AML-193 (cell line): ENCODE data around the gene WDR70.
"Not testable (repeated sequence)": the region's sequence is repeated elsewhere in the genome, so short reads cannot be mapped to it uniquely, and the experiment has no call there.

ENCODE experiments used
- DNase-seq, 2 experiments: peaks; one replicate each; lab custom pipeline; 2025; lab: John Stamatoyannopoulos, UW

The WDR70 gene

DNA sequence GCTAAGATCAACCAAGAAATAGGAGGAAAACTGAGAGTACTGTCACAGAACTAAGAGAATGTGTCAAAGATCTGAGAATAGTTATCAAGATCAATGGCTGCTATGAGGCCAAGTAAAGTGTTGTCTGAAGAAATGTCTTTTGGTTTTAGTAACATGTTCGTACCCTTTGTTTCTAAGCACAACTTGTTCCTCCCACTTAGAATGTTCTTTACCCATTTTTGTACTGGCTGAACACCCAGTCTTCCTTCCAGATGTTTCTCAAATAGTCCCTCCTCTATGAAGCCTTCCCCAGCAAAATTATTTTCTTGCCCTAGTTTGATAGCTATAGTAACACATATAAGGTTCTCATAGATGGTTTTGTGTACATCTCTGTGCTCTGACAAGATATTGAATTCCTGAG is 191.5 kb downstream of the WDR70 start:
- DNase-seq = no peak

DNA sequence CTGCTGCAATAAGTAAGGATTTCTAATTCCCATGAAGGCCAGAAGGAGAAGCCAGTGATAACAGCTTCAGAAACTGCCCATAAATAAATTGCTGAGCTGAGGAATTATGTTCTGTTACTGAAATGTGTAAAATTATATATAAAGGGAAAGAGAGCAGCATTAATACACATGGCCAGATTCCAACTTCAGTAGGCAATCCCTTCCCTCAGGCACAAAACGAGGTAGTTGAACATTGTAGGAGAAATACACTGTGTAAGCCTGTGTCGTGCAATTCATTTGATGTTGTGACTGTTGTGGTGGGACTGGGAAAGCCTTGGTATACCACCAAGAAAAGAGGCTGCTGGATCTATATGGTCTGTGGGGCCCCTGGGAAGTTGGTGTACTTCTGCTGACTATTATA is 192.9 kb downstream of the WDR70 start:
- DNase-seq = no peak

DNA sequence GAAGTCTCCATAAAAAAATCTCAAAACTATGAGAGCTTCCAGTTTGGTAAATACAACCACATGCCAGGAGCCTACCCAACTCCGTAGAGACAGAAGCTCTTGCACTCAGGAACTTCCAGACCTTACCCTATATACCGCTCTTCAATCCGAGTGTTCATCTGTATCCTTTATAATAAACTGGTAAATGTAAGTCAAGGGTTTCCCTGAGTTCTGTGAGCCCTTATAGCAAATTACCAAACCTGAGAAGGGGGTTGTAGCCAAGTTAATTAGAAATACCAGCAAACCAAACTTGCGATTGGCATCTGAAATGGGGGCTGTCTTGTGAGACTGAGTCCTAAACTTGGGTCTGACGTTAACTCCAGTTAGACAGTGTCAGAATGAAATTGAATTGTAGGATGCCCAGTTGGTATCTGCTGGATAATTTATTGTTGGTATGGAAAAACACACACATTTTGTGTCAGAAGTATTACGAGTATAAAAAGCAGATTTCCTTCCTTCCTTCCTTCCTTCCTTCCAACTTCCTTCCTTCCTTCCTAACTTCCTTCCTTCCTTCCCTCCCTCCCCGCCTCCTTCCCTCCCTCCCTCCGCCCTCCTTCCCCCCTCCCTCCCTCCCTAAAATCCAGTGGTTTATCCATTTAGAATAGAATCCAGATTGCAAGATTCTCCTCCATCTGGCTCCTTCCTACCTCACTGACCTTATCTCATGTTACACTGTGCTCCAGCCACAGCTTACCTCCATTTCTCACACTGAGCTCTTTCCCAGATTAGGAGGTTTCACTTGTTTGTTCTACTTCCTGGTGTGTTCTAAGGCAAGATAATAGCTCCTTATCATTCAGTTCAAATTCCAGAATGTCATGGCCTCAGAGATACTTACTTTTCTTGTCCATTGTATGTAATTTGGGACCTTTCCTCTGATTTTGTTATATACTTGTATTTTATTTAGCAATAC is 196.7 kb downstream of the WDR70 start:
- DNase-seq = no peak

DNA sequence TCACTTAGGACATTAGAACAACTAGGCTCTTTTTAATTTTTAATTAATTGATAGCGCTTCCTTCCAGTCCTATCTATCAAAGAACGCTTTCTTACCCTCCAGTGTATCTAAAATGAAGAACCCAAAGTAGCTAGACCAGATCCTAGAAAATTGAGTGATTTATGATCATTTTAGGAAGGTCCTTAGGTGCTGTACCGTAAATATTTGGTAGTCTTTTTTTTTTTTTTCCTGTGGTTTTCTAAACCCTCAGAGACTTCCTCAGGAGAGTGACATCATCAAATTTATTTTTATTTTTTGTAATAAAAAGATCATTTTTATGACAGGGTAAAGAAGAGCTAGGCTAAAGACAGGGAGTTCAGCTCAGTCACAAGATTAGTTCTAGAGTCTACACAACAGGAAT is 197.4 kb downstream of the WDR70 start:
- no peak for DNase-seq

DNA sequence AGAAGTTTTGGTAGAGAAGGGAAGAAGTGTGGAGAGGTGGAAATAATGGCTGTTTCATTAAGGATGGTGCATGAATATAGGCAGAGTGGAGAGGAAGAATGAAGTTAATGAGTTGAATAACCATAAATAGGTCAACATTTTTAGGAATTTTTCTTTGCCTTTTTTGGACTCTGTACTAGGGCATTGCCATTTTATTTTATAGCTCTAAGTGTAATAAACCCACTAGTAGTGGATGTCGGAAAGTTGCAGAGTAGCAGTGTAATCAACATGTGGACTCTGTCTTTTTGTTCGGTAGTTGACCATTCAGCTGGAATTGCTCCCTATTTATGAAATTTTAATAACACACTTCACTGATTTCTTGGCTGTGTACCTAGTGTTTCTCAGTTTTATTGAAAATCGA is 199.1 kb downstream of the WDR70 start:
- no peak for DNase-seq

DNA sequence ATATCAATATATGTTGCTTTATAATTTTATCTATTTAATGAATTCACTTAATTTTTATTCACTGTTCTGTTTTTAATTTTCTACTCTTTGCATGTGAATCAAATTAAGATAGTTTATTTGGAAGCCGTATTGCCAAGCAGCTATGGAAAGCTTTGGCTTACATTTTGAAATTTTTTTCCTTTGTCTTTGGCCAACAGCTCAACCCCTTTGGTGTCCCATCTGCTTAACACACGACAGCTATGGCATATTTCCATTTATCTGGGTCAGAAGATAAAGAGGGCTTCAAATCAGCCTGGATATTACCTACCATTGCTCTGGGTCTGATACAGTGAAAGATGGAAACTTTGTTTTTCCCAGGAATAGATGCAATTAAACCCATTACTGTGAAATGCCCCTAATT is 201.0 kb downstream of the WDR70 start:
- DNase-seq = no peak

DNA sequence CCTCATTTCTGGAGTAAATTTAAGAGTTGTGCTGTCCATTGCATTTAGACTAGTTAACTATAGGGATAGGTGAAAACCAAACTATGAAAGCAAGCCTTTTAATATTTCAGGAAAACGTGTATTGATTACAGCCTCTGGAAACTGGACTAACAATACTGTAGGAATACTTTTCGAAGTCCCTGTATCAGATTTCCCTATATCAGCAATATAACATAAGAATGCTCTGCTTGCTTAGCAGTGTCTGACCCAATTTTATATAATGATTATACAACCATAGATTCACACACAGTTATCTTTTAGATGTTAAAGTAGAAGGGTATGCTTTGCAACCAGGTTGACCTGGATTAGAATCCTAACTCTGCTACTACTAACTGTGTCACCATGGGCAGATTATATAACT is 203.1 kb downstream of the WDR70 start:
- no peak for DNase-seq

DNA sequence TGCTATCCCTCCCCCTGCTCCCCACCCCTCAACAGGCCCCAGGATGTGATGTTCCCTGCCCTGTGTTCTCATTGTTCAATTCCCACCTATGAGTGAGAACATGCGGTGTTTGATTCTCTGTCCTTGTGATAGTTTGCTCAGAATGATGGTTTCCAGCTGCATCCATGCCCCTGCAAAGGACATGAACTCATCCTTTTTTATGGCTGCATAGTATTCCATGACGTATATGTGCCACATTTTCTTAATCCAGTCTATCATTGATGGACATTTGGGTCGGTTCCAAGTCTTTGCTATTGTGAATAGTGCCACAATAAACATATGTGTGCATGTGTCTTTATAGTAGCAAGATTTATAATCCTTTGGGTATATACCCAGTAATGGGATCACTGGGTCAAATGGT is 214.2 kb downstream of the WDR70 start:
- not testable (repeated sequence) for DNase-seq

DNA sequence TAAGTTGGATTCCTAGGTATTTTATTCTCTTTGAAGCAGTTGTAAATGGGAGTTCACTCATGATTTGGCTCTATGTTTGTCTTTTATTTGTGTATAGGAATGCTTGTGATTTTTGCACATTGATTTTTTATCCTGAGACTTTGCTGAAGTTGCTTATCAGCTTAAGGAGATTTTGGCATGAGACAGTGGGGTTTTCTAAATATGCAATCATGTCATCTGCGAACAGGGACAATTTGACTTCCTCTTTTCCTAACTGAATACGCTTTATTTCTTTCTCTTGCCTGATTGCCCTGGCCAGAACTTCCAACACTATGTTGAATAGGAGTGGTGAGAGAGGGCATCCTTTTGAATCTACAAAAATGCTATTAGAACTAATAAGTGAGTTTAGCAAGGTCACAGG is 215.7 kb downstream of the WDR70 start:
- not testable (repeated sequence) for DNase-seq

DNA sequence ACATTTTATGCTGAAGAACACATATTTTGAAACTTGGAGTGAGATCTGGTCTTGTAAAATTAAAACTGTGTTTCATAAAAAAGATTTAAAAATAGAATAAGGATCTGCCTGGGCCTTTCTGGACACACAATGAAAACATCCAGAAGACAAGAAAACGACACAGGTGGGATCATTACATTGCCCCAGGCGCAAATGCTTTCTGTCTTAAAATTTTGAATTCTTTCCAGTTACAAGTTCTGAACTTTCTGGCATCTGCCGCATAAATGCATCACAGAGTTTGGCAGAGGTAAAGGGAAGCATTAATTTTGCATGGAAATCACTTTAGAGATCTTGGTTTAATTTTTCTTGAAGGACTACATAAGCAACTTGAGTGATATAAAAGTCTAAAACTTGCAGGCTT is 219.6 kb downstream of the WDR70 start:
- no peak for DNase-seq

DNA sequence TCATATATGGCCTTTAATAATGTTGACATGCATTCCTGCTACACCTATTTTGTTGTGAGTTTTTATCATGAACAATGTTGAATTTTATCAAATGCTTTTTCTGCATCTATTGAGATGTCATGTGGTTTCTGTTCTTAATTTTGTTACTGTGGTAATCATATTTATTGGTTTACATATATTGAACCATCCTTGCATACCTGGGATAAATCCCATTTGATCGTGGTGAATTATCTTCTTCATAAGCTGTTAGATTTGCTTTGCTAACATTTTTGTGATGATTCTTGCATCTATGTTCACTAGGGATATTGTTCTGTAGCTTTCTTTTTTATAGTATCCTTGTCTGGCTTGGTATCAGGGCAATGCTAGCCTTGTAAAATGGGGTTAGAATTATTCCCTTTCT is 222.0 kb downstream of the WDR70 start:
- DNase-seq = no peak

DNA sequence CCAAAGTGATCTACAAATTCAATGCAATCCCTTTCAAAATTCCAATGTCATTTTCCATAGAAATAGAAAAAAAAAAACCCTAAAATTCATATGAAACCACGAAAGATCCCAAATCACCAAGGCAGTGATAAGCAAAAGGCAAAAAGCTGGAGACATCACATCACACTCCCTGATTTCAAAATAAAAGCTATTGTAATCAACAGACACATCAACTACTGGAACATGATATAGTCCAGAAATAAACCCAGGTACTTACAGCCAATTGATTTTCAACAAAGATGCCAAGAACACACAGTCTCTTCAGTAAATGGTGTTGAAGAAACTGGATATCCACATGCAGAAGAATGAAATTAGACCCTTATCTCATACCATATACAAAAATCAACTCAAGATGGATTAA is 224.0 kb downstream of the WDR70 start:
- DNase-seq = no peak

DNA sequence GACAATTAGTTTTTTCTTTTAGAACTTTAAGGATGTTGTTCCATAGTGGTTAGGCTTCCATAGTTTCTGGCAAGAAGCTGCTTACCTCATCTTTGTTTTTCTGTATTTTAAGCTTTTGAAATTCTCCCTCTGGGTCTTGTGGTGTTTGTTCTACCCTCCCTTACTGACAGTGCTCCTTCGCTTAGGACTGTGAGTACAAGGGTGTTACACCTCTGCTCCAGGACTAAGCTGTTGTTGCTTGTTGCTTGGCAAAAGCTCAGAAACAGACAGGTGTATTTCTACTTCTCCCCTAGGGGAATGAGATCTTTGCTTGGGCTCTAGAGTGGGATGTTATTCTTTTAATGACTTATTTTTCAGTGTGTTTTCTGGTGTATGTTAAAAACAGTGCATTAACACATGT is 225.2 kb downstream of the WDR70 start:
- DNase-seq = no peak

DNA sequence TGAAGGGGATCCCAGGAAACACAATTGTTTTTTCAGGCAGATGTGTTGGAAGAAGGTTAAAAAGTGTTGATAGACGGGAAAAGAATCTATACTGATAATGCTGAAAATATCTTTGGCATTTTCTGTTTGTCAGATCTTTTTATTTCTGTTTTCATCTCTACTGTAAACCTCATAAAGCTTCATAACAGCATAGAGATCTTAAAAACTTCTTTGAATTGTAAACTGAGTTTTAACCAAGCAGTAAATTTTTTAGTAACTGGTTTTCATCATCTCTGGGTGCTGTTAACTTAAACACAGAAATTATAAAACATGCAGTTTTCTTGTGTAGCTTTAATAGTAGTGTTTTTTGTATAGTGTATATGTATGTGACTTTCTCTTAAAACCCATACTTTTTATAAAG is 227.0 kb downstream of the WDR70 start:
- DNase-seq = no peak

DNA sequence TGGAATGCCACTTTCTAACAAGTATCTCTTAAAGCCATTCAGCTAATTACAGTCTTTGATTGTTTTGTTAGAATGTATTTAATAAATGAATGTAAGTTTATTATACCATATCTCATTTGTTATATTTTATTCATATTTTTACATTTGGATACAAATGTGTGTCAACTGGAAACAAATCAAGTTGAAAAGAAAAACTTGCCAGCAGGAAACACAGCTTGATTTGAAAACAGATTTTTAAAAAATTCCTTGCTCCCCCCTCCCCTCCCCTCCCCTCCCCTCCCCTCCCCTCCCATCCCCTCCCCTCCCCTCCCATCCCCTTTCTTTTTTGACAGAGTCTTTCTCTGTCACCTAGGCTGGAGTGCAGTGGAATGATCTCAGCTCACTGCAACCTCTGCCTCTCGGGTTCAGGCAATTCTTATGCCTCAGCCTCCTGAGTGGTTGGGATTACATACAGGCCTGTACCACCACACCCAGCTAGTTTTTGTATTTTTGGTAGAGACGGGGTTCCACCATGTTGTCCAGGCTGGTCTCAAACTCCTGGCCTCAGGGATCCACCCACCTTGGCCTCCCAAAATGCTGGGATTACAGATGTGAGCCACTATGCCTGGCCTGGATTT is 227.6 kb downstream of the WDR70 start:
- DNase-seq = no peak

DNA sequence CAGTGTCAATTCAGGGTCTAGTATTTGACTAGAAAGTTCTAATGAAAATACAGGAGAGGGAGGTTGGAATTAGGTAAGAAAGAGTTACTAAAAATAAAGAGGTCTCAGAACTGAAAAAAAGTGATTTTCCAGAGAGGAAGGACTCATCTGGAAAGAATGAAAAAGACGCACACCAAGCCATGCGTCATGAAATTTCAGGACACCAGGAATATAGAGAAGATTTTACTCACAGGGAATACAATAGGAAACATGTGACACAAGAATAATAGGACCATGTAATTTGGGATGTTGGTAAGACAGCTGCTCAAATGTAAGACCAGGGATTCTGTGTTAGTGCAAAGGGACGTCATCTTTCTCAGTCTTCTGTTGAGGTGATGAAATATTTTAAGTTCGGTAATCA is 236.1 kb downstream of the WDR70 start:
- DNase-seq = no peak

DNA sequence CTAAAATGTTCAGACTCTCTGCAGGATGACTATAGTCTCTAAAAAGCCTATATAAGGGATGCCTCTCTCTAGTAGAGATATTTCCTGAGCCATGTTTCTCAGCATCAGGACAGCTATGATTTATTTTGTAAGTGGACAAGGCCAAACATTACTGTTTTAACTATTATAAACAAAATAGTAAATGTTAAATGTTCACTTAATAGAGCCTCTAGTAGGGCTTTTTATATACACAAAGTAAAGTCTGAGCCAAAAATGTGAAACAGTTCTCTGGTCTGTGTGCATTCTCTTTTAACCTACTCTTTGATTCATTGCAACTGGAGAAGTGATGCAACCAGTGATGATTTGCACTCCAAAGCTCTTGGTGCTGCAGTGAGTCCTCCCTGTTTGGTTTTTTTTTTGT is 240.2 kb downstream of the WDR70 start:
- DNase-seq = no peak

DNA sequence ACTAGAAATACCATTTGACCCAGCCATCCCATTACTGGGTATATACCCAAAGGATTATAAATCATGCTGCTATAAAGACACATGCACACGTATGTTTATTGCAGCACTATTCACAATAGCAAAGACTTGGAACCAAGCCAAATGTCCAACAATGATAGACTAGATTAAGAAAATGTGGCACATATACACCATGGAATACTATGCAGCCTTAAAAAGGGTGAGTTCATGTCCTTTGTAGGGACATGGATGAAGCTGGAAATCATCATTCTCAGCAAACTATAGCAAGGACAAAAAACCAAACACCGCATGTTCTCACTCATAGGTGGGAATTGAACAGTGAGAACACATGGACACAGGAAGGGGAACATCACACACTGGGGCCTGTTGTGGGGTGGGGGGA is 243.2 kb downstream of the WDR70 start:
- DNase-seq = not testable (repeated sequence)

DNA sequence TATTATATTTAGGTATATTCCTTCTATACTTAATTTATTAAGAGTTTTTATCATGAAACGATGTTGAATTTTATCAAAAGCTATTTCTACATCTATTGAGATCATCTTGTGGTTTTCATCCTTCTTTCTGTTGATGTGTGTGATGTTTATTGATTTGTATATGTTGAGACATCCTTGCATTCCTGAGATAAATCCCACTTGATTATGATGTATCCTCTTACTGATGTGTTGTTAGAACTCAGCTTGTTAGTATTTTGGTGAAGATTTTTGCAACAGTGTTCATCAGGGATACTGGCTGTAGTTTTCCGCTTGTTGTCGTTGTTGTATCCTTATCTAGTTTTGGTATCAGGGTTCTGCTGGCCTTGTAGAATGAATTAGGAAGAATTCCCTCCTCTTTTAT is 247.1 kb downstream of the WDR70 start:
- DNase-seq = no peak

DNA sequence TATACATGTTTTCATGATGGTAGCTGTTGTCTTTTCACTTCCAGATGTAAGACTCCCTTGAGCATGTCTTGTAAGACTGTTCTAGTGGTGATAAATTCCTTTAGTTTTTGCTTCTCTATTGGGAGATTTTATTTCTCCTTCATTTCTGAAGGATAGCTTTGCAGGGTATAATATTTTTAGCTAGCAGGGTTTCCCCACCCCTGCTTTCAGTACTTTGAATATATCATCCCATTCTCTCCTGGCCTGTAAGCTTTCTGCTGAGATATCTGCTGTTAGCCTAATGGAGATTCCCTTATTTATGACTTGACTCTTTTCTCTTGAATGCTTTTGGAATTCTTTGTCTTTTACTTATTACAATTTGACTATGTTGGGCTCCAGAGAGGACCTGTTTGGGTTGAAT is 249.8 kb downstream of the WDR70 start:
- DNase-seq = no peak

DNA sequence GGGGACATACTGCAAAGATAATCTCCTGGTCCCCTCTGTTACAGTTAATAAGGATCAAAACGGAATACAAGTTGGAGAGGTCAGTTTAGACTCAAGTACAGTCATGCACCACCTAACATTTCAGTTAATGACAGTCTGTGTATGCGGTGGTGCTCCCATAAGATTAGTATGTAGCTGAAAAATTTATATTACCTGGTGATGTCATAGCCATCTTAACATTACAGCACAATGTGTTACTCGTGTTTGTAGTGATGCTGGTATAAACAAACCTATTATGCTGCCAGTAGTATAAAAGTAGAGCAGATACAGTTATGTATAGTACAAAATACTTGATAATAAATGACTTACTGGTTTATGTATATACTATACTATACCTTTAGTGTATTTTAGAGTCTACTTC is 252.8 kb downstream of the WDR70 start:
- no peak for DNase-seq

DNA sequence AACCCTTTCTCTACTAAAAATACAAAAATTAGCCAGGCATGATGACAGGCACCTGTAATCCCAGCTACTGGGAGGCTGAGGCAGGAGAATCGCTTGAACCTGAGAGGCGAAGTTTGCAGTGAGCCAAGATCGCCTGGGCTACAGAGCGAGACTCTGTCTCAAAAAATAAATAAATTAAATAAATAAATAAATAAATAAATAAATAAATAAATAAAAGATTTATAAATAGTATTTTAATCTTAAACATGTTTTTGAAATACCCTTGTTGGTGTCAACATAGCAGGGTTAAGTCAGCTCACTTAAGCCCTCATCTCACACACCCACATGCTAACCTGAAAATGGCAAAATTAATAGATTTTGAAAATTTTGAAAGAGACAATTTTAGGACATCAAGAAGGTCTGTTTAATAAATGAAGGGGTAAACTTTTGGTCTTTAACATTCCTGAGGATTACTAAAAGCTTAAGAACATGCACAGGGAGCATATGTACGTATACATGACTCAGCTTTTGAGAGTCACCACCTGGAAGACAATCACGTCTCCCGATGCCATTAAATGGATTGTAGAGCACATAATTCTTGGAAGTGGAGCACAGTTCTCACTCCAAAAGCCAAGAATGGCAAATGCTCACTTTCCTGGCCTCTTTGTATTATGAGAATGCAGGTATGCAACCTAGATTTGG is 258.2 kb downstream of the WDR70 start:
- no peak for DNase-seq

DNA sequence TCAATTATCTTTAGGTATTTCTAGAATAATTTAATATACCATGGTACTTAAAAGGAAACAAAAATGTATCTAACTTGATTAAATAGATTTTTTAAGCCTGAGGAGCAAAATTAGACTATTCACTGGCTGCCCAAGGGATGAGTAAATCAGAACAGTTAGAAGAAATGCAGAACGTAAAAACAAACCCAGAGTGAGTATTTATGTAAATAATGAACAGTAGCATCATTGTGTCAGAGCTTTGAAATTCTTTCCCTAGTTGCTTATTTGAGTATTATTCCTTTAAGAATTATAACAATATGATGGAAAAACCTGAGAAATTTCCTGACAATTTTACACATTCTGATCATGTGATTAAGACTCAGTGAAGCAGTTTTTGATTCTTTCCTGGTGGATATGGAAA is 259.8 kb downstream of the WDR70 start:
- DNase-seq = no peak
